Right kidney (tissue), 1 donor: Measurements from ENCODE around the gene PTGIR.

ENCODE experiments used
- DNase-seq: peaks from one replicate; pipeline ENCODE4 v3.0.0-alpha.2; 2016

The PTGIR gene

GRCh38 chr19:46600384-46601317, 24.2 kb downstream of the PTGIR start:
- DNase-seq: peak; percentile 100

- DNase-seq: no peak
Measured at GRCh38 chr19:46599716-46600373, 25.0 kb downstream of the PTGIR start.

- DNase-seq: no peak
Measured at GRCh38 chr19:46598372-46598917, 26.4 kb downstream of the PTGIR start.

GRCh38 chr19:46596008-46596407, 28.9 kb downstream of the PTGIR start:
- no peak for DNase-seq

GRCh38 chr19:46591870-46592269, 33.0 kb downstream of the PTGIR start:
- DNase-seq: no peak

- DNase-seq: no peak
Measured at GRCh38 chr19:46591254-46591653, 33.6 kb downstream of the PTGIR start.

- no peak for DNase-seq
Measured at GRCh38 chr19:46587861-46588260, 37.0 kb downstream of the PTGIR start.

- DNase-seq: no peak
Measured at GRCh38 chr19:46586294-46586693, 38.6 kb downstream of the PTGIR start.

GRCh38 chr19:46585539-46585938, 39.4 kb downstream of the PTGIR start:
- DNase-seq: no peak

GRCh38 chr19:46580247-46580646, 44.6 kb downstream of the PTGIR start:
- DNase-seq: no peak

- DNase-seq: no peak
Measured at GRCh38 chr19:46579361-46579879, 45.5 kb downstream of the PTGIR start.

- DNase-seq: no peak
Measured at GRCh38 chr19:46578450-46578849, 46.4 kb downstream of the PTGIR start.

- DNase-seq: no peak
Measured at GRCh38 chr19:46574533-46574932, 50.4 kb downstream of the PTGIR start.

GRCh38 chr19:46573679-46574498, 51.0 kb downstream of the PTGIR start:
- no peak for DNase-seq

GRCh38 chr19:46571495-46571894, 53.4 kb downstream of the PTGIR start:
- DNase-seq: no peak
